ENCODE results near the gene DHRS9.

- TF ChIP-seq POLR2AphosphoS5 (IDR thresholded peaks at IDR 0.05) = no peak
- TF ChIP-seq, protein P1, sequence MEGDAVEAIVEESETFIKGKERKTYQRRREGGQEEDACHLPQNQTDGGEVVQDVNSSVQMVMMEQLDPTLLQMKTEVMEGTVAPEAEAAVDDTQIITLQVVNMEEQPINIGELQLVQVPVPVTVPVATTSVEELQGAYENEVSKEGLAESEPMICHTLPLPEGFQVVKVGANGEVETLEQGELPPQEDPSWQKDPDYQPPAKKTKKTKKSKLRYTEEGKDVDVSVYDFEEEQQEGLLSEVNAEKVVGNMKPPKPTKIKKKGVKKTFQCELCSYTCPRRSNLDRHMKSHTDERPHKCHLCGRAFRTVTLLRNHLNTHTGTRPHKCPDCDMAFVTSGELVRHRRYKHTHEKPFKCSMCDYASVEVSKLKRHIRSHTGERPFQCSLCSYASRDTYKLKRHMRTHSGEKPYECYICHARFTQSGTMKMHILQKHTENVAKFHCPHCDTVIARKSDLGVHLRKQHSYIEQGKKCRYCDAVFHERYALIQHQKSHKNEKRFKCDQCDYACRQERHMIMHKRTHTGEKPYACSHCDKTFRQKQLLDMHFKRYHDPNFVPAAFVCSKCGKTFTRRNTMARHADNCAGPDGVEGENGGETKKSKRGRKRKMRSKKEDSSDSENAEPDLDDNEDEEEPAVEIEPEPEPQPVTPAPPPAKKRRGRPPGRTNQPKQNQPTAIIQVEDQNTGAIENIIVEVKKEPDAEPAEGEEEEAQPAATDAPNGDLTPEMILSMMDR (IDR thresholded peaks at IDR 0.05) = no peak
These were observed 2.1 kb downstream of the DHRS9 start for GRCh38 chr2:169071455-169071854.
